GM21390 (cell line): ENCODE measurements around the gene TSEN34.
"Not testable (repeated sequence)": the region's sequence is repeated elsewhere in the genome, so short reads cannot be mapped to it uniquely, and the experiment has no call there.

Experiments used
- ATAC-seq: cut with Tn5 transposase; IDR thresholded peaks from one replicate; pipeline ENCODE4 v1.9.1; 2021; ENCODE audit not compliant: unreplicated experiment

Gene TSEN34

DNA sequence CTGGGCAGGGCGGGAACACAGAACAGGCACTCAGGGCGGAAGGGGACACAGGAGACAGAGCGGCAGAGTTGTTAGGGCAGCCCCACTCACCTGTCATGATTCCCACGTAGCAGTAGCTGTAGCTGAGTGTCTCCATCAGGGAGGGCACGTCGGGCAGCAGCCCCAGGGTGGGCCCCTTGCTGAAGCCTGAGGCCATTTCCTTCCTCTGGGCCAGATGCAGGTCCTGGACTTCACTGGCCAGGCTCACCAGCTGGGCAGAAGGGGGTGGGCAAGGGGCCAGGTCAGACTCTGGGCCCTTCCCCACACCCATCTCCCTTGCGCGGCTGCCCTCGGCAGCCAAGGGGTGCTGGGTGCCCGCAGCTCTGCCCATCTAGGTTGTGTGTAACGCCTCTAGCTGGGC, 7.7 kb upstream of the TSEN34 start:
- no peak for ATAC-seq

DNA sequence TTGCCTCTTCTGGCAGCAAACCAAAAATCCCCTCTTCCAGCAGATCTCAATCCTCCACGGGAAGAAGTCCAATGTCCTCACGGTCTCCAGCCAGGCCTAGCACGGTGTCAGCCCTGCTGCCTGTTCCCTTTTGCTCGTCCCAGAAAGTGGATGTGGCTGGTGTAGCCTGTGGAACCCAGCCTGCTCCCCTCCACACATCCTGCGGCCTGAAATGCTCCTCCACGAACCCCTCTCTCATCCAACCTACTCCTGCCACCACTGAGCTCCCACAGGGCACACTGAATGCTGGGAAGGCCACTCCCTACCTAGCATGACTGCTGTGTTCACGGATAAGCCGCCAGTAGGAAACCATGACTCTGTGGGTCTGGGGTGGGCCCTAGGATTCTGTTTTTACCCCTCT, 4.8 kb upstream of the TSEN34 start:
- ATAC-seq: no peak

DNA sequence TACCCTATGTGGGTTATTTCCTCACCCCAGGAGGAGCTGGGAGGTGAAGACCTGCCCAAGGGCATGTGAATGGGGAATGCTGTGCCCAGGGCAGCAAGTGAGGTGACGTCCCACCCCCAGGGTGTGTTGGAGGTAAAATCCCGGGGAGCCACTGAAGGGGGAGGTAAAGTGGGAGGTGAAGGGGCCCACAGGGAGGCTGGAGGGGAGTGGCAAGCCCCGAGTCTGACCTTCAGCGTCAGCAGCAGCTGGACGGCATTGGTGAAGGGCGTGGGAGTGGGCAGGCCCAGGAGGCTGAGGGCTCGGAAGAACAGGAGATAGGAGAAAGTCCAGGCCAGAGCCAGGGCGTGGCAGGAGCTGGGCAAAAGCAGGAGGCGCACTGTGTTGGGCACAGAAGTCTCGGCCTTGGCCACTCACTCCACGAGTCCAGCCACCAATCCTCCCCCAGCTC, 4.2 kb upstream of the TSEN34 start:
- no peak for ATAC-seq

DNA sequence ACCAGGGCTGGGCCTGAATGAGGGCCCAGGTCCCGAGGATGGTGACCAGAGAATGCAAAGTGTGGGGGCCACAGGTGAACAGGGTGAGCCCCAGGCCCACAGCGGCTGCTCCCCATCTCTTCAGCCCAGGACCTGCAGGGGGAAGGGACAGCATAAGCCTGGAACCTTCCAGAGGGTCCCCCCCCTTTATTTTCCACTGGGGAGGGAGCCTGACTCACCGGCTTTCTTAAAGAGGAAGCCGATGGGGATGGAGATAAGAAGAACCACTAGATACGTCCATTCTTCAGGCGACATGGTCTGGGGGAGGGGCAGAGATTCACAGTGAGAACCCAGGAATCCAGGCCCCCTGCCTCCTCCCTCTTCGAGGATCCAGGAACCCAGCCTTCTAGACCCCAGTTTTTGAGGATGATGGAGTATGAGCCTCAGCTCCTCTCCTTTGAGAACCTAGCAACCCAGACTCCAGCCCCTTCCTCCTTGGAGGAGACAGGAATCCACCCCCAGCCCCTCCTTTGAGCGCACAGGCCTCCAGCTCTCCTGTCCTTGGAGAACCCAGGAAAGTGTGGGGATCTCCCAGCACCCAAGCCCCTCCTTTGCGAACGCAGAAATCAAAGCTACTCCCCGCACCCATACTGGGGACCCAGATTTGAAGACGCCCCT, 2.8 kb upstream of the TSEN34 start:
- ATAC-seq: no peak

DNA sequence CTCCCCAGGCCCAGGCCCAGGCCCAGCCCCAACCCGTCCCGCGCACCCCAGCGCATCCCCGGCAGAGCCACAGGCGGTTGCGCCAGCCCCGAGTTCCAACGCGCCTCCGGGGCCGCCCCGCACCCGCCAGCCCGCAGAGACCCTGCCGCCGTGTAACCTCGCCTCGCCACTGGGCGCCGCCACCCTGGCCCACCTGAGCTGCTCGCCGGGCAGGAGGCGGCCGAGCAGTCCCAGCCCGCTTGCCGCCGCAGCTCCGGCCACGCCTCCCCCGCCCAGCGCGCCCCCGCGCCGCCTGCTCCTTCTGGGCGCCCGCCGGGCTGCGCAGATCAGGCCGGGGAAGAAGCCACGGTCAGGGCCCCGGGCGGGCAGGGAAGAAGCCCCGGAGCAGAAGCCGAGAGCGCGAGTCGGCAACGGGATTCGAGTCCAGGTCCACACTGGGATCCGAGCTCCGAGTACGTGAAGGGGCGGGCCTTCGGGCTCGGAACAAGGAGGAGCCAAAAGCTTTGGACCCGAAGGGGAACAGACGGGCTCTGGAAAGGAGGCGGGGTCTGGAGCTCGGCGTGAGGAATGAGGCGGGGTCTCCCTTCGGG, 1.9 kb upstream of the TSEN34 start, which contains the start of gene MBOAT7:
TSS of gene MBOAT7 (minus strand) at position 436 of the 590 bp plus-strand sequence. CDS start 1,072 bp downstream, outside the sequence.
- ATAC-seq: peak; percentile 18

DNA sequence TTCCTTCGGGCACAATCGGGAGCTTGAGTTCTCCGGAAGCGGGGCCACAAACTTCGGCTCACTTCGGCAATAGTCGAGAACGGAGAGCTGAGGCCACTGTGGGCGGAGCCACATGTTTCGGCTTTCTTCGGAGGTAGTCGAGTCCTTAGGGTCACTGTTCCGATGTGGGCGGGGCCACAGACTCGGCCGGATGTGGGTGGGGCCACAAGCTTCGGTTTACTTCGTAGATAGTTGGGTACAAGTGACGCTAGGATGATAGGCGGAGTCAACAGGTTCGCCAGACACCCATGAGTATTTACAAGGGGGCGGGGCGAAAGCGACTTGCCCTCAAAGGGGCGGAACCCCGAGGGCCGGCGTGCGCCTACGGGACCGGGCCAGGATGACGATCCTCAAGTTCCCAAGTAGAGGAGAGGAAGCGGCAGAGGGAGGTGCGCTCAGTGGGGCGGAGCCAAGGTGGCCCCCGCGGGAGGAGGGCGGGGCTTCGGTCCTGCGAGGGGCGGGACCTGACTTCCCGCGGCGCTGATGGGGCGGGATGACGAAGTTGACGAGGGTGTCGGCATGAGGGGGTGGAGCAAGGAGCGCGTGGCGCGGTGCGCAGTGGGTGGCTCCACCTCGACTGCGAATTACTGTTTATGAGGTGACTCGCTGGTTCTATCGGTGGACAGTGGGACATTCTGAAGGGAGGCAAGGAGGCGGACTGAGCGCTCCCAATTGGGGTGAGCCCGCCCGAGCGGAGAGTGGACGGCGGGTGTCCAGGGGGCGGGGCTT, 1.2 kb upstream of the TSEN34 start:
- peak; percentile 43 for ATAC-seq

DNA sequence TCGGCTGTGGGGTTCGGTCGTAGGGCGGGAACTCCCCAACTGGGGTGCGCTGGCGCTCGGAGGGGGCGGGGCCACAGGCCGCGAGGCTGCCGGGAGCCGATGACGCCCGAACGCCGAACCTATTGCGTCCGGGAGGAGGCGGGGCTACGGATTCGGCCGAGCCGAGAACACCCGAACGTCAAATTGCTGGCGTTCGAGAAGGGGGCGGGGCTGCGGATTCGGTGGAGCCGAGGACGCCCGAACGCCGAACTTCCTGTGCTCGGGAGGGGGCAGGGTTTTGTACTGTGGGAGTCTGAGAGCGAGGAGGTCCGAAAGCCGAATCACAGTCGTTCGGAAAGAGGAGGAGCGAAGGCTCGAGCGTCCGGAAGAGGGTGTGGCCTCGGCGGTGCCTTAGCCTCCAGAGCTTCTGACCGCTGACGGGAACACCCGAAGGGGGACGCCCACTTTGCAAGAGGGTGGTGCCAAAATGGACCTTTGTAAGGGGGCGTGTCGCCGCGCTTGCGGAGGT, 551 bp upstream of the TSEN34 start:
- ATAC-seq: peak; percentile 51

DNA sequence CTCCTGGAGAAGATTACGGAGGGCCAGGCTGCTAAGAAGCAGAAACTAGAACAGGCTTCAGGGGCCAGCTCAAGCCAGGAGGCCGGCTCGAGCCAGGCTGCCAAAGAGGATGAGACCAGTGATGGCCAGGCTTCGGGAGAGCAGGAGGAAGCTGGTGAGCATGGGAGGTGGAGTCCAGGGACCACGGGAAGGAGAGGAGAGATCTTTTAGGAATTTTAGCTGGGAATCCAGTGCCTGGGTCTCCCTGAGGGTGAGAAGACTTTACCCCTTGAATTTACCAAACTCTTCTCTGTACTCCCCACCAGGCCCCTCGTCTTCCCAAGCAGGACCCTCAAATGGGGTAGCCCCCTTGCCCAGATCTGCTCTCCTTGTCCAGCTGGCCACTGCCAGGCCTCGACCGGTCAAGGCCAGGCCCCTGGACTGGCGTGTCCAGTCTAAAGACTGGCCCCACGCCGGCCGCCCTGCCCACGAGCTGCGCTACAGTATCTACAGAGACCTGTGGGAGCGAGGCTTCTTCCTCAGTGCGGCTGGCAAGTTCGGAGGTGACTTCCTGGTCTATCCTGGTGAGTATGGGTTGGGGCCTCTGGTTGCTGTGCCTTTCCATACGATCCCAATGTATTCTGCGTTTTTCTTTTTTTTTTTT, 824 bp downstream of the TSEN34 start:
- no peak for ATAC-seq

DNA sequence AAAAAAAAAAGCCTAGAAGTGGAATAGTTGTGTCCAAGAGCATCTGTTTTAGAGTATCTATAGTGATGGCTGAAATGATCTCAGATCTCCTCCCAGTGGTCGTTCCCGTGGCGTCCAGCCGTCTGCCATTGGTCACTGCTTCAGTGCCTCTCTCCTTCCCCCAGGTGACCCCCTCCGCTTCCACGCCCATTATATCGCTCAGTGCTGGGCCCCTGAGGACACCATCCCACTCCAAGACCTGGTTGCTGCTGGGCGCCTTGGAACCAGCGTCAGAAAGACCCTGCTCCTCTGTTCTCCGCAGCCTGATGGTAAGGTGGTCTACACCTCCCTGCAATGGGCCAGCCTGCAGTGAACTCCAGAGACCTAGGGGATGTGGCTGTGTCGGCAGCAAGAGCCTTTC, 1.9 kb downstream of the TSEN34 start:
- ATAC-seq: no peak

DNA sequence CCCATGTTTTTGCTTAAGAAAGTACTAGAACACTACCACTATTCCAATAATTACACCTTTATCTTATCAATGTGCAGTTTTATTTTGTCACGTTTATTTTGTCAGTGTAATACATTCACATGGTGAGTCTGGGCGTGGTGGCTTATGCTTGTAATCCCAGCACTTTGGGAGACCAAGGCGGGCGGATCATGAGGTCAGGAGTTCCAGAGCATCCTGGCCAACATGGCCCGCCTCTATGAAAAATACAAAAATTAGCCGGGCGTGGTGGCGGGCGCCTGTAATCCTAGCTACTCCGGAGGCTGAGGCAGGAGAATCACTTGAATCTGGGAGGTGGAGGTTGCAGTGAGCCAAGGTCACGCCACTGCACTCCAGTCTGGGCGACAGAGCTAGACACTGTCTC, 3.4 kb downstream of the TSEN34 start:
- ATAC-seq: not testable (repeated sequence)

DNA sequence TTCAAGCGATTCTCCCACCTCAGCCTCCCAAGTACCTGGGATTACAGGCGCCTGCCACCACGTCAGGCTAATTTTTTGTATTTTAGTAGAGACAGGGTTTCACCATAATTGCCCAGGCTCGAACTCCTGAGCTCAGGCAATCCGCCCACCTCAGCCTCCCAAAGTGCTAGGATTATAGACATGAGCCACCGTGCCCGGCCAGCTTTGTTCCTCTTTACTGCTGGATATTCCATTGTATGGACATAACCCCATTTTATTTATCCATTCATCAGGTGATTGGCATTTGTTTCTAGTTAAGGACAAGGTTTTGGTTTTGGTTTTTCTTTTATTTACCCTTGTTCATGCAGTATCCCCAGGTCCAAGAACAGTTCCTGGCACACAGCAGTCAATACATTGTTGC, 5.4 kb downstream of the TSEN34 start:
- no peak for ATAC-seq

DNA sequence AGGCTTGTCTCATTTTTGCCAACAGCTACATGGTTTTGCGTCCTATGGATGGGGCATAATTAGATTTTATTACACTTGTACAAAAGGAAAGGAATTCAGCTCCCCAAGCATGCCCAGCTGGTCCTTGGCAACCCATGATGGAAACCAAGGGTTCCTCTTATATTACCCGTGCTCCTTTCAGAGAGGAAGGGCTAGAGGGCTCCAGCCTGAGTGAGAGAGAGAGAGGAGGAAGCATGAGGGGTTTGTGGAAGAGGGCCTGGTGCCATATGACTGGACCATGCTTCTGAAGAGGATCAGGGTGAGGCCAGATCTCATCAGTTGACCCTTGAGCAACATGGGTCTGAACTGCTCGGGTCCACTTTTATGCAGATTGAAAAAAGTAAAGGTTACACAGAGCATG, 6.0 kb downstream of the TSEN34 start:
- no peak for ATAC-seq

DNA sequence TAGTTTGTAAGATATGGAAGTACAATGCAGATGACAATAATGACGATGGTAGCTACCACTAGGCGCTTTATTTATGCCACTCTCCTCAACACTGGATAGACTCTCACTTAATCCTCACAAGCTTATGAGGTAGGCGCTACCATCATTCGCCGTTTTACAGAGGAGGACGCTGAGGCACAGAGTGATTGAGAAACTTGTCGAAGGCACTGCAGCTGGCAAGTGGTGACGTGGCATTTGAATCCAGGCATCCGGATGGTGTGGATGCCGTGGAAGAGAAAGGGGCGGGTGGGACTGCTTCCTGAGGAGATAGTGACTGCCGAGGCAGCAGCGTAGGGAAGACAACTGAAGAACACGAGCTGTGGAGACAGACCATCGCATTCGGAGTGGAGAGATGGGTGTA, 8.3 kb downstream of the TSEN34 start:
- ATAC-seq: no peak

DNA sequence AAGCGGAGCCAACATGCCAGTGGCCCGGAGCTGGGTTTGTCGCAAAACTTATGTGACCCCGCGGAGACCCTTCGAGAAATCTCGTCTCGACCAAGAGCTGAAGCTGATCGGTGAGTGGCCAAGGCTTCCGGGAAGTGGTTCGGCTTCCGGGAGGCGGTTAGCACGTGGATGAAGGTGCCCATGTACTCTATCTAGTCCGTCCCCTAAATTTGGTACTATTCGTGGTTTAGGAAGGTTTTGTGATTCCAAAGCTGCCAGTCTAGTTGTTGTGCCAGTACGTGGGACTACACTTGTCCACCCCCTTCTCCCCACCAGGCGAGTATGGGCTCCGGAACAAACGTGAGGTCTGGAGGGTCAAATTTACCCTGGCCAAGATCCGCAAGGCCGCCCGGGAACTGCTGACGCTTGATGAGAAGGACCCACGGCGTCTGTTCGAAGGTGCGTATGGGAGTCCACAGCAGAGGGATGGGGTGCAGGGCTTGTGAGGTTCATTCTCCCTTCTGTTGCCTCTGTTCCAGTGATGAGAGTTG, 10.1 kb downstream of the TSEN34 start:
- ATAC-seq: no peak

DNA sequence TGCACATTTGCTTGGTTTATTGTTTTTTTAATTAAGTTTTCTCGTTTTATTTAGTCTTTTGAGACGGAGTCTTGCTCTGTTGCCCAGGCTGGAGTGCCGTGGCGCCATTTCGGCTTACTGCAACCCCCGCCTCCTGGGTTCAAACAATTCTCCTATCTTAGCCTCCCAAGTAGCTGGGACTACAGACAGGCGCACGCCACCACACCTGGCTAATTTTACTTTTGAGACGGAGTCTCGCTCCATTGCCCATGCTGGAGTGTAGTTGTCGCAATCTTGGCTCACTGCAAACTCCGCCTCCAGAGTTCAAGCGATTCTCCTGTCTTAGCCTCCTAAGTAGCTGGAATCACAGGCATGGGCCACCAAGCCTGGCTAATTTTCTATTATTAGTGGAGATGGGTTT, 10.9 kb downstream of the TSEN34 start:
- no peak for ATAC-seq

DNA sequence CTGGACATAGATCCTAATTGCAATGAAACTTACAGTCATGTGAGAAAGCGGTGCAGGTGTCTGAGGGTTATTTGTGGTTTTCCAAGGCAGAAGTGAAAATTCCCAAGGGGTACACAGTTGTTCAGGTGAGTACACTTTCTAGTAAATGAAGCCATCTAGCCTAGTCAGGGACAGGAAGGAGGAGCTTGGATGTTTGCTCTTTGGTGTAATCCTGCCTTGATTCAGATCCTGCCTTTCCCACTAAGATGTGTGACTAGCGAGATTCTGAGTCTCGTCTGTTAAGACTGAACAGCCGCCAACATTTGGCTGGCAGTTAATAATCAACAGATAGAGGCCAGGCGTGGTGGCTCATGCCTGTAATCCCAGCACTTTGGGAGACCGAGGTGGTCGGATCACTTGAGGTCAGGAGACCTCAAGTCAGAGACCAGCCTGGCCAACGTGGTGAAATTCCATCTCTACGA, 12.1 kb downstream of the TSEN34 start:
- ATAC-seq: no peak

DNA sequence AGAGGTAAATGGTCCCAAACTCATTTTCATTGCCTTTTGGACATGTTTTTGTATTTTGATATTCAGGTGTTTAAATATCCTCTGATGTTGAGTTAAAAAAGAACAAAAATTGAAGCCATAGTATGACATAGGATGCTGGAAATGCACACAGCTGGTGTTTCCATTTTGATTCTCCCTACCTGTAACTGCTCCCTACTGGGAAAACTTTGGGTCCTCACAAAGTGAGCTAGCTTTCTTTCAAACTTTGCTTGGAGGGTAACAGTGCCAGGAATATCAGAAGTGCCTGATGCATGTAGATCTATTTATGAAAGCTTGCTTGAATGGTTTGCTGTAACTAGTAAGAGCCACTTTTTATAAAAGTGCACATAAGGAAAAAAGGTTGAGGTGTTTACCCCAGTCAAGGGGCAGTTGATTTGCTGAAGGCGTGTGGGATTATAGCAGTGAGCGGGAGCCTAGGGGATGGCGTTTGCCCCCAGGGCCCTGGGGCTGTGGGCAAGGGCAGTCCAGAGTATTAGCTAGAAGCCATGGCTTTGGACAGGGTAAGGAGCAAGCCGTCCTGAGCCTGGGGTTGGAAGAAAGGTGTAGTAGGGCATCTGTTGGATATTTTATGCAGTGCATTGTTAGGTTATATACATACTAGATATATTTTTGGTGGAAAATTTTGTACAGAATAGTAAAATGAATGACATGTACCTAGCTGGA, 13.8 kb downstream of the TSEN34 start:
- ATAC-seq: no peak

DNA sequence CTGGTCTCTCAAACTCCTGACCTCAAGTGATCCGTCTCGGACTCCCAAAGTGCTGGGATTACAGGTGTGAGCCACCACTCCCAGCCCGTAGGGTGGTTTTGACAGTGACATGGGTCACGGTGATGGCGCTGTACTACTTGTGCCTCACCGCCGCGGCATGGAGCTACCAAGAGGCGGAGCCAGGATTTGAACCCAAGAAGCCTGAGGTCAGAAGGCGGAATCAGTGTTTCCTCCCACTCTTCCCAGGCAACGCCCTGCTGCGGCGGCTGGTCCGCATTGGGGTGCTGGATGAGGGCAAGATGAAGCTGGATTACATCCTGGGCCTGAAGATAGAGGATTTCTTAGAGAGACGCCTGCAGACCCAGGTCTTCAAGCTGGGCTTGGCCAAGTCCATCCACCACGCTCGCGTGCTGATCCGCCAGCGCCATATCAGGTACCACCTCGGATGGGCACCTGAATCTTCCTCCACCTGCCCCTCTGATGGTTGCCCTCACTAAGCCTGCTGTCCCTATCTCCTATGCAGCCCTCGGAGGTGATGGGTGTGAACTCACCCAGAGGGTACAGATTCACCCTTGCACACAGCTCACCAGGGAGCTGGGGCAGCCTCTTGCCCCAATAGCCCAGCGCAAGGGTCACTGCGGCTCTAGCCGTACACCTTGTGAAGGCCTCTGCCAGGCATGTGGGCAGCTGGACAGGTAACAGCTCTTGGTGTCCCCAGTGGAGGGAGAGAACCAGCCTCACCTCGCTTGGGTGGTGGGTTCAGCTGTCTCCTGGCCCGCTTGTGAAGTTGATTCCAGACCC, 15.1 kb downstream of the TSEN34 start:
- no peak for ATAC-seq

DNA sequence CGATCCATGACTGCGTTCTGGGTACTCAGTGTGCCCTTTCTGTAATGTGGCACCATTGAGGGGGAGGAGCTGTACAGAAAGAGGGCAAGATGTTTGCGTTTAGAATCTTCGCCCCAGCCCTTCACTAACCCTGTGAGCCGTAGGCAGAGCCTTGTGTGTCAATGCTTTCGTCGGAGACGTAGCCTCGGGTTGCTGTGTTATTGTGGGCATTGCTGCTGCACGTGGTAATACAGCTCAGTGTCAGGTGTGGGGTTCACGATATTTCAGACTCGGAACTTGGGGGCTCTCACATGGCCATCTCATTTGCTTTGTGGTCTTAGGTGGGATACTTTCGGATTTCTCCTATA, 15.7 kb downstream of the TSEN34 start:
- no peak for ATAC-seq

DNA sequence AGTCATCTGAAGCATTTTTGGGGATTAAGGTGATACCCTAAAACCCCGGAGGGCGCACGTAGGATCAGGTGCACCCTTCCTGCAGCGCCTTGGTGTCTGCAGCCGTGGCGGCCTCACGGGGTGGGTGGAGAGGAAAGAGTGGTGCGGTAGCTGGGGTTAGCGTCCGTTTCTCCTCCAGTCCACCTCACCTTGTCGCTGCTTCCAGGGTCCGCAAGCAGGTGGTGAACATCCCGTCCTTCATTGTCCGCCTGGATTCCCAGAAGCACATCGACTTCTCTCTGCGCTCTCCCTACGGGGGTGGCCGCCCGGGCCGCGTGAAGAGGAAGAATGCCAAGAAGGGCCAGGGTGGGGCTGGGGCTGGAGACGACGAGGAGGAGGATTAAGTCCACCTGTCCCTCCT, 16.1 kb downstream of the TSEN34 start:
- not testable (repeated sequence) for ATAC-seq
